HepG2 (cell line): ENCODE measurements around the gene BCAT1. TPM values are rescaled to one million over a fixed set of nuclear protein-coding genes. Genes with fewer than 3 reads are reported as not detected.

ENCODE experiments used
- ATAC-seq: fragments of 200-7000 bp; cut with Tn5 transposase; 3 replicates; pipeline ENCODE4 v1.9.1; 2020; ENCODE audit warnings: mild to moderate bottlenecking, moderate library complexity
- BruUV-seq: library from RNA; stranded (reverse); fragments of 400-500 nt; replicated peaks from 2 replicates; lab custom pipeline; 2021; lab: Mats Ljungman, UMichigan
- CTCF ChIA-PET: fragments of 300-600 bp; formaldehyde crosslinking; extraction: SDS; loops from one replicate; lab custom pipeline; 2021; ENCODE audit warnings: low total read pairs, inconsistent platforms, low intra/inter-chr PET ratio; lab: Yijun Ruan, JAX
- POLR2A ChIA-PET: fragments of 350-600 bp; sonication (Branson Sonifier 250); formaldehyde crosslinking; loops from one replicate; lab custom pipeline; 2020; ENCODE audit warnings: antibody characterized with exemption, inconsistent platforms; lab: Yijun Ruan, JAX
- DNase-seq: peaks from one replicate; pipeline ENCODE4 v3.0.0-alpha.2; 2015; ENCODE audit warnings: low spot score
- FAIRE-seq: peaks from 3 replicates; lab custom pipeline; 2011; peaks lifted over from hg19 to GRCh38; lab: Jason Lieb, UNC
- H2AFZ ChIP-seq: one replicate; pipeline ENCODE4 v1.6.1; 2011; ENCODE audit warnings: low read length, inconsistent platforms
- H3K27ac ChIP-seq: fragments of 300-600 bp; 3 replicates; pipeline ENCODE4 v1.8.0; 2011; ENCODE audit warnings: mixed run types, mild to moderate bottlenecking, mixed read lengths, low read length, inconsistent platforms; ENCODE audit not compliant: insufficient read depth; ENCODE audit errors: extremely low read length
- H3K27me3 ChIP-seq, 2 experiments: fragments of 200-600 bp in 1 of 2; 2 replicates in 1 of 2; 3 replicates in 1 of 2; pipeline versions ENCODE4 v1.6.0 to v1.8.0; 2011; ENCODE audit warnings: low read length in 2 of 2, mild to moderate bottlenecking in 2 of 2, moderate library complexity in 2 of 2, inconsistent platforms in 1 of 2; ENCODE audit not compliant: insufficient read depth in 2 of 2, control insufficient read depth in 1 of 2
- H3K36me3 ChIP-seq, 2 experiments: fragments of 200-600 bp in 1 of 2; replicated peaks in 1 of 2; 2 replicates in 1 of 2; 3 replicates in 1 of 2; pipeline versions ENCODE4 v1.5.1 to v1.8.0; 2011; ENCODE audit warnings: low read length in 2 of 2, inconsistent platforms in 1 of 2; ENCODE audit not compliant: insufficient read depth in 2 of 2, control insufficient read depth in 1 of 2
- H3K4me1 ChIP-seq: 2 replicates; pipeline ENCODE4 v1.5.1; 2012; ENCODE audit warnings: low read length, inconsistent platforms; ENCODE audit not compliant: insufficient read depth
- H3K4me2 ChIP-seq: 2 replicates; pipeline ENCODE4 v1.6.0; 2011; ENCODE audit warnings: low read depth, low read length, inconsistent platforms
- H3K4me3 ChIP-seq, 3 experiments: fragments of 200-600 bp in 1 of 3; sonication (generic), shearing (Covaris generic) in 1 of 3; replicated peaks in 1 of 3; 2 replicates each; pipeline ENCODE4 v1.5.1; 2011 to 2016; ENCODE audit warnings: low read length in 3 of 3, inconsistent platforms in 2 of 3, low read depth in 2 of 3, mild to moderate bottlenecking in 2 of 3, control low read depth in 1 of 3, mixed read lengths in 1 of 3; ENCODE audit not compliant: insufficient read depth in 1 of 3
- H3K79me2 ChIP-seq: one replicate; pipeline ENCODE4 v1.6.1; 2011; ENCODE audit warnings: low read length, inconsistent platforms; ENCODE audit not compliant: insufficient read depth
- H3K9ac ChIP-seq: 2 replicates; pipeline ENCODE4 v1.6.0; 2011; ENCODE audit warnings: mild to moderate bottlenecking, low read depth, low read length, inconsistent platforms; ENCODE audit not compliant: insufficient read depth
- H3K9me3 ChIP-seq: 2 replicates; pipeline ENCODE4 v1.5.1; 2012; ENCODE audit warnings: mild to moderate bottlenecking, low read length
- H4K20me1 ChIP-seq: 2 replicates; pipeline ENCODE4 v1.6.0; 2011; ENCODE audit warnings: inconsistent platforms, mild to moderate bottlenecking, low read length, moderate library complexity; ENCODE audit not compliant: insufficient read depth
- DBP ChIP-seq: sonication (generic); formaldehyde crosslinking; IDR thresholded peaks from 2 replicates; pipeline ENCODE4 v1.4.0; 2020; ENCODE audit warnings: missing genetic modification reagents; ENCODE audit errors: not compliant biosample characterization
- RARA ChIP-seq: IDR thresholded peaks from 2 replicates; pipeline ENCODE4 v1.6.1; 2016; ENCODE audit warnings: missing genetic modification reagents, missing compliant biosample characterization
- REPIN1 ChIP-seq: sonication (generic); formaldehyde crosslinking; IDR thresholded peaks from 2 replicates; pipeline ENCODE4 v1.8.0; 2022; ENCODE audit warnings: missing genetic modification reagents, low read depth, mild to moderate bottlenecking, borderline replicate concordance
- SCMH1 ChIP-seq: sonication (generic); formaldehyde crosslinking; IDR thresholded peaks from 2 replicates; pipeline ENCODE4 v1.9.0; 2021; ENCODE audit warnings: missing genetic modification reagents, mild to moderate bottlenecking, borderline replicate concordance
- TBX2 ChIP-seq: sonication (generic); formaldehyde crosslinking; IDR thresholded peaks from 2 replicates; pipeline ENCODE4 v1.5.0; 2020; ENCODE audit warnings: missing genetic modification reagents, mild to moderate bottlenecking, borderline replicate concordance
- ZNF124 ChIP-seq: sonication (generic); formaldehyde crosslinking; IDR thresholded peaks from 2 replicates; pipeline ENCODE4 v1.4.0; 2020; ENCODE audit warnings: missing genetic modification reagents
- ZNF230 ChIP-seq: sonication (generic); formaldehyde crosslinking; IDR thresholded peaks from 2 replicates; pipeline ENCODE4 v1.4.0; 2020; ENCODE audit warnings: mild to moderate bottlenecking, missing genetic modification reagents
- ZNF747 ChIP-seq: sonication (generic); formaldehyde crosslinking; IDR thresholded peaks from 2 replicates; pipeline ENCODE4 v1.8.1; 2023; ENCODE audit warnings: missing genetic modification reagents, mild to moderate bottlenecking, borderline replicate concordance
- WGBS: methylation state at CpG from one replicate; pipeline ENCODE4 v1.1.6; 2017; ENCODE audit warnings: low lambda C conversion rate; 5-methylcytosine and 5-hydroxymethylcytosine counted together
- in situ Hi-C: cut with HindIII; loops from 2 replicates; pipeline ENCODE4 v1.10.0; 2017; ENCODE audit warnings: low pct_unique_long_range_greater_than_20kb; ENCODE audit not compliant: extremely low pct_ligation_motif_present
- intact Hi-C: fragments of 100-400 bp; cut with micrococcal nuclease; formaldehyde crosslinking; loops from one replicate; pipeline ENCODE4 v1.10.0; 2022; ENCODE audit not compliant: unreplicated experiment
- polyA plus RNA-seq, 8 experiments: library from polyadenylated mRNA; depleted of rRNA in 3 of 8; stranded (reverse) in 7 of 8; unstranded in 1 of 8; fragments of >200 nt; fragmentation: Illumina TruSeq in 4 of 8; extraction: Trizol in 4 of 8; gene quantifications; 2 replicates each; pipeline versions ENCODE4 v1.2.1 to v1.2.3, GENCODE V29; 2011 to 2016; ENCODE audit warnings: low read depth in 4 of 8, missing spikeins in 1 of 8, mixed read lengths in 1 of 8; ENCODE audit not compliant: insufficient read depth in 1 of 8
- total RNA-seq, 5 experiments: library from RNA; depleted of rRNA; stranded (reverse); fragments of >200 nt; fragmentation: Illumina TruSeq; extraction: Trizol; gene quantifications; 2 replicates each; pipeline ENCODE4 v1.2.3, GENCODE V29; 2016; ENCODE audit warnings: low read depth in 1 of 5
- TF ChIP-seq, protein P1 (sequence below): sonication (generic); formaldehyde crosslinking; IDR thresholded peaks from 2 replicates; pipeline ENCODE4 v1.4.0; 2020; ENCODE audit warnings: low read depth, missing genetic modification reagents
- TF ChIP-seq, protein P2 (sequence below): sonication (generic); formaldehyde crosslinking; IDR thresholded peaks from 2 replicates; pipeline ENCODE4 v1.9.0; 2021; ENCODE audit warnings: missing genetic modification reagents, mild to moderate bottlenecking, borderline replicate concordance
- TF ChIP-seq, protein P3 (sequence below): sonication (generic); formaldehyde crosslinking; IDR thresholded peaks from 2 replicates; pipeline ENCODE4 v1.5.1; 2020; ENCODE audit warnings: mild to moderate bottlenecking, missing genetic modification reagents, borderline replicate concordance

The BCAT1 gene
- total and polyA plus RNA-seq, 2 of the 13 experiments (the other 11 are each of a cell fraction or from before 2014, with no cell fraction given), result 8.0 to 75.5 TPM

GRCh38 chr12:24888813-24889212 is 60.1 kb downstream of the BCAT1 start (continued):
- TF ChIP-seq DBP, result no peak
- TF ChIP-seq, all 625 proteins: peak for 0

GRCh38 chr12:24884911-24885310 is 64.0 kb downstream of the BCAT1 start:
- Histone ChIP-seq H3K9me3 (no peaks in the 10 kb centered on the region), H3K9ac (no peak overlapping the region), H3K79me2 (no peaks in the 10 kb centered on the region), H3K36me3 (0 out of 5 replicates have a peak, but pooled peaks cover 0 to 4% of the 10 kb centered on the region in 2 experiments), H4K20me1 (no peaks in the 10 kb centered on the region), H3K4me2 (no peak overlapping the region), H3K27me3 (no peaks in the 10 kb centered on the region), H2AFZ (no peak overlapping the region), H3K27ac (no peak overlapping the region), H3K4me1 (no peaks in the 10 kb centered on the region), H3K4me3 (no peak overlapping the region)
- ChIA-PET POLR2A (no interaction called here), CTCF (no interaction called here)
- WGBS, result 90% methylated on average over 3 of the region's 3 CpGs
- intact Hi-C loops, result no loop called here
- in situ Hi-C loops, result no loop called here
- ATAC-seq (no peak), DNase-seq (no peak), FAIRE-seq (no peak)
- BruUV-seq, result no TSS peak
- TF ChIP-seq SCMH1 (CRISPR knock-in tag), result no peak
- no peak for TF ChIP-seq RARA (CRISPR knock-in tag)
- no peak for TF ChIP-seq ZNF124 (CRISPR knock-in tag)
- TF ChIP-seq ZNF747 (CRISPR knock-in tag), result no peak
- TF ChIP-seq, protein P1, sequence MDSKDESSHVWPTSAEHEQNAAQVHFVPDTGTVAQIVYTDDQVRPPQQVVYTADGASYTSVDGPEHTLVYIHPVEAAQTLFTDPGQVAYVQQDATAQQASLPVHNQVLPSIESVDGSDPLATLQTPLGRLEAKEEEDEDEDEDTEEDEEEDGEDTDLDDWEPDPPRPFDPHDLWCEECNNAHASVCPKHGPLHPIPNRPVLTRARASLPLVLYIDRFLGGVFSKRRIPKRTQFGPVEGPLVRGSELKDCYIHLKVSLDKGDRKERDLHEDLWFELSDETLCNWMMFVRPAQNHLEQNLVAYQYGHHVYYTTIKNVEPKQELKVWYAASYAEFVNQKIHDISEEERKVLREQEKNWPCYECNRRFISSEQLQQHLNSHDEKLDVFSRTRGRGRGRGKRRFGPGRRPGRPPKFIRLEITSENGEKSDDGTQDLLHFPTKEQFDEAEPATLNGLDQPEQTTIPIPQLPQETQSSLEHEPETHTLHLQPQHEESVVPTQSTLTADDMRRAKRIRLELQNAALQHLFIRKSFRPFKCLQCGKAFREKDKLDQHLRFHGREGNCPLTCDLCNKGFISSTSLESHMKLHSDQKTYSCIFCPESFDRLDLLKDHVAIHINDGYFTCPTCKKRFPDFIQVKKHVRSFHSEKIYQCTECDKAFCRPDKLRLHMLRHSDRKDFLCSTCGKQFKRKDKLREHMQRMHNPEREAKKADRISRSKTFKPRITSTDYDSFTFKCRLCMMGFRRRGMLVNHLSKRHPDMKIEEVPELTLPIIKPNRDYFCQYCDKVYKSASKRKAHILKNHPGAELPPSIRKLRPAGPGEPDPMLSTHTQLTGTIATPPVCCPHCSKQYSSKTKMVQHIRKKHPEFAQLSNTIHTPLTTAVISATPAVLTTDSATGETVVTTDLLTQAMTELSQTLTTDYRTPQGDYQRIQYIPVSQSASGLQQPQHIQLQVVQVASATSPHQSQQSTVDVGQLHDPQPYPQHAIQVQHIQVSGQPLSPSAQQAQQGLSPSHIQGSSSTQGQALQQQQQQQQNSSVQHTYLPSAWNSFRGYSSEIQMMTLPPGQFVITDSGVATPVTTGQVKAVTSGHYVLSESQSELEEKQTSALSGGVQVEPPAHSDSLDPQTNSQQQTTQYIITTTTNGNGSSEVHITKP (CRISPR knock-in tag), result no peak
- TF ChIP-seq, protein P2, sequence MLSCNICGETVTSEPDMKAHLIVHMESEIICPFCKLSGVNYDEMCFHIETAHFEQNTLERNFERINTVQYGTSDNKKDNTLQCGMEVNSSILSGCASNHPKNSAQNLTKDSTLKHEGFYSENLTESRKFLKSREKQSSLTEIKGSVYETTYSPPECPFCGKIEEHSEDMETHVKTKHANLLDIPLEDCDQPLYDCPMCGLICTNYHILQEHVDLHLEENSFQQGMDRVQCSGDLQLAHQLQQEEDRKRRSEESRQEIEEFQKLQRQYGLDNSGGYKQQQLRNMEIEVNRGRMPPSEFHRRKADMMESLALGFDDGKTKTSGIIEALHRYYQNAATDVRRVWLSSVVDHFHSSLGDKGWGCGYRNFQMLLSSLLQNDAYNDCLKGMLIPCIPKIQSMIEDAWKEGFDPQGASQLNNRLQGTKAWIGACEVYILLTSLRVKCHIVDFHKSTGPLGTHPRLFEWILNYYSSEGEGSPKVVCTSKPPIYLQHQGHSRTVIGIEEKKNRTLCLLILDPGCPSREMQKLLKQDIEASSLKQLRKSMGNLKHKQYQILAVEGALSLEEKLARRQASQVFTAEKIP (CRISPR knock-in tag), result no peak
- no peak for TF ChIP-seq TBX2 (CRISPR knock-in tag)
- no peak for TF ChIP-seq ZNF230
- TF ChIP-seq, protein P3, sequence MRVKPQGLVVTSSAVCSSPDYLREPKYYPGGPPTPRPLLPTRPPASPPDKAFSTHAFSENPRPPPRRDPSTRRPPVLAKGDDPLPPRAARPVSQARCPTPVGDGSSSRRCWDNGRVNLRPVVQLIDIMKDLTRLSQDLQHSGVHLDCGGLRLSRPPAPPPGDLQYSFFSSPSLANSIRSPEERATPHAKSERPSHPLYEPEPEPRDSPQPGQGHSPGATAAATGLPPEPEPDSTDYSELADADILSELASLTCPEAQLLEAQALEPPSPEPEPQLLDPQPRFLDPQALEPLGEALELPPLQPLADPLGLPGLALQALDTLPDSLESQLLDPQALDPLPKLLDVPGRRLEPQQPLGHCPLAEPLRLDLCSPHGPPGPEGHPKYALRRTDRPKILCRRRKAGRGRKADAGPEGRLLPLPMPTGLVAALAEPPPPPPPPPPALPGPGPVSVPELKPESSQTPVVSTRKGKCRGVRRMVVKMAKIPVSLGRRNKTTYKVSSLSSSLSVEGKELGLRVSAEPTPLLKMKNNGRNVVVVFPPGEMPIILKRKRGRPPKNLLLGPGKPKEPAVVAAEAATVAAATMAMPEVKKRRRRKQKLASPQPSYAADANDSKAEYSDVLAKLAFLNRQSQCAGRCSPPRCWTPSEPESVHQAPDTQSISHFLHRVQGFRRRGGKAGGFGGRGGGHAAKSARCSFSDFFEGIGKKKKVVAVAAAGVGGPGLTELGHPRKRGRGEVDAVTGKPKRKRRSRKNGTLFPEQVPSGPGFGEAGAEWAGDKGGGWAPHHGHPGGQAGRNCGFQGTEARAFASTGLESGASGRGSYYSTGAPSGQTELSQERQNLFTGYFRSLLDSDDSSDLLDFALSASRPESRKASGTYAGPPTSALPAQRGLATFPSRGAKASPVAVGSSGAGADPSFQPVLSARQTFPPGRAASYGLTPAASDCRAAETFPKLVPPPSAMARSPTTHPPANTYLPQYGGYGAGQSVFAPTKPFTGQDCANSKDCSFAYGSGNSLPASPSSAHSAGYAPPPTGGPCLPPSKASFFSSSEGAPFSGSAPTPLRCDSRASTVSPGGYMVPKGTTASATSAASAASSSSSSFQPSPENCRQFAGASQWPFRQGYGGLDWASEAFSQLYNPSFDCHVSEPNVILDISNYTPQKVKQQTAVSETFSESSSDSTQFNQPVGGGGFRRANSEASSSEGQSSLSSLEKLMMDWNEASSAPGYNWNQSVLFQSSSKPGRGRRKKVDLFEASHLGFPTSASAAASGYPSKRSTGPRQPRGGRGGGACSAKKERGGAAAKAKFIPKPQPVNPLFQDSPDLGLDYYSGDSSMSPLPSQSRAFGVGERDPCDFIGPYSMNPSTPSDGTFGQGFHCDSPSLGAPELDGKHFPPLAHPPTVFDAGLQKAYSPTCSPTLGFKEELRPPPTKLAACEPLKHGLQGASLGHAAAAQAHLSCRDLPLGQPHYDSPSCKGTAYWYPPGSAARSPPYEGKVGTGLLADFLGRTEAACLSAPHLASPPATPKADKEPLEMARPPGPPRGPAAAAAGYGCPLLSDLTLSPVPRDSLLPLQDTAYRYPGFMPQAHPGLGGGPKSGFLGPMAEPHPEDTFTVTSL (CRISPR knock-in tag), result no peak
- no peak for TF ChIP-seq REPIN1
